K562 (cell line): ENCODE results near the gene KIF9.

Experiments
- CREB1 ChIP-seq, 2 experiments: sonication (generic) in 1 of 2; formaldehyde crosslinking in 1 of 2; IDR thresholded peaks; 2 replicates each; pipeline versions ENCODE4 v1.6.1 to v1.8.0; 2012 to 2022; ENCODE audit warnings: inconsistent platforms in 1 of 2, mild to moderate bottlenecking in 1 of 2, missing genetic modification reagents in 1 of 2, moderate library complexity in 1 of 2
- ELF4 ChIP-seq: fragments of 450-650 bp; formaldehyde crosslinking; IDR thresholded peaks from 2 replicates; pipeline ENCODE4 v1.4.0; 2022; ENCODE audit warnings: missing genetic modification characterization
- EP300 ChIP-seq: IDR thresholded peaks from 2 replicates; pipeline ENCODE4 v1.6.1; 2012; ENCODE audit warnings: low read length, improper control_type of control experiment
- HNRNPH1 ChIP-seq: fragments of 200-400 bp; formaldehyde crosslinking; optimal IDR thresholded peaks from 2 replicates; pipeline ENCODE3; 2017; ENCODE audit warnings: low read depth, mild to moderate bottlenecking, low read length, moderate library complexity
- IFI16 ChIP-seq: fragments of 250-450 bp; sonication (Bioruptor Pico); IDR thresholded peaks from 2 replicates; pipeline ENCODE4 v2.1.2; 2022; ENCODE audit warnings: mild to moderate bottlenecking, inconsistent platforms
- MXI1 ChIP-seq: IDR thresholded peaks from 2 replicates; pipeline ENCODE4 v1.6.1; 2011; ENCODE audit warnings: low read depth, mild to moderate bottlenecking, improper control_type of control experiment, low read length
- POLR2AphosphoS5 ChIP-seq: IDR thresholded peaks from 2 replicates; pipeline ENCODE4 v1.6.1; 2011; ENCODE audit warnings: mild to moderate bottlenecking, low read depth, low read length, moderate library complexity; ENCODE audit not compliant: control insufficient read depth, insufficient read depth
- STAG1 ChIP-seq: sonication (generic); formaldehyde crosslinking; IDR thresholded peaks from 2 replicates; pipeline ENCODE4 v1.5.0; 2020; ENCODE audit warnings: missing genetic modification reagents, borderline replicate concordance
- TAF15 ChIP-seq: fragments of 200-400 bp; formaldehyde crosslinking; IDR thresholded peaks from 2 replicates; pipeline ENCODE4 v1.6.1; 2017; ENCODE audit warnings: mild to moderate bottlenecking, low read depth, low read length, moderate library complexity
- TF ChIP-seq, protein P1 (sequence below): IDR thresholded peaks from 3 replicates; pipeline ENCODE4 v1.6.1; 2011; ENCODE audit warnings: borderline replicate concordance, mild to moderate bottlenecking, moderate library complexity; ENCODE audit not compliant: insufficient read length; ENCODE audit errors: extremely low read depth
- TF ChIP-seq, protein P2 (sequence below): sonication (generic); formaldehyde crosslinking; IDR thresholded peaks from 2 replicates; pipeline ENCODE4 v1.8.0; 2022; ENCODE audit warnings: missing genetic modification reagents, mild to moderate bottlenecking, moderate library complexity, borderline replicate concordance
- TF ChIP-seq, protein P3 (sequence below), 3 experiments: IDR thresholded peaks in 2 of 3; conservative IDR thresholded peaks in 1 of 3; 2 replicates each; pipeline ENCODE4 v1.5.1; 2011 to 2012; ENCODE audit warnings: low read length in 3 of 3, mild to moderate bottlenecking in 3 of 3, control low read depth in 2 of 3, improper control_type of control experiment in 1 of 3, inconsistent platforms in 1 of 3, low read depth in 1 of 3, mixed read lengths in 1 of 3, moderate library complexity in 1 of 3; ENCODE audit not compliant: insufficient read depth in 2 of 3

DNA sequence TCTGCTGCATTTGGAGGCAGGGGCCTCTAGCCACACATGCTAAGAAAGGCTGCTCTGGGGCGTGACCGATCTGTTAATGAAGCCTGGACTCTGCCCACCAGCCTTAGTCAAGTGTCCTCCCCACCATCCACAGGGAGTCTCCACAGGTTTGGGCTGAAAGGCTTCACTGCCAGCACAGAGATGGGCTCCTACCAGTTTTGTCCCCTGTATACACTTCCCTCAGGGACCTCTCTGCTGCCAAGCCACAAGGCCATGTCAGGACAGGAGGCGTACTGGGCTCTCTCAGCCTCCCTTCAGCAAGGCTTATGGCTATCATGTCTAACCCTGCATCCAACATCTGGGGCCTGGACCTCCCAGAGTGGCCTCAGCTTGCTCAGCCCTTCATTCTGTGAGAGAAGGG, 23.5 kb downstream of the KIF9 start:
- TF ChIP-seq POLR2AphosphoS5 (no peak), EP300 (no peak), TAF15 (no peak), STAG1 (CRISPR knock-in tag) (no peak), MXI1 (no peak), HNRNPH1 (no peak), CREB1 (IDR thresholded peaks at IDR 0.05) (no peak), CREB1 (CRISPR knock-in tag; IDR thresholded peaks at IDR 0.05) (no peak), IFI16 (CRISPR knock-in tag) (no peak), ELF4 (CRISPR knock-in tag) (no peak)
- TF ChIP-seq, protein P1, sequence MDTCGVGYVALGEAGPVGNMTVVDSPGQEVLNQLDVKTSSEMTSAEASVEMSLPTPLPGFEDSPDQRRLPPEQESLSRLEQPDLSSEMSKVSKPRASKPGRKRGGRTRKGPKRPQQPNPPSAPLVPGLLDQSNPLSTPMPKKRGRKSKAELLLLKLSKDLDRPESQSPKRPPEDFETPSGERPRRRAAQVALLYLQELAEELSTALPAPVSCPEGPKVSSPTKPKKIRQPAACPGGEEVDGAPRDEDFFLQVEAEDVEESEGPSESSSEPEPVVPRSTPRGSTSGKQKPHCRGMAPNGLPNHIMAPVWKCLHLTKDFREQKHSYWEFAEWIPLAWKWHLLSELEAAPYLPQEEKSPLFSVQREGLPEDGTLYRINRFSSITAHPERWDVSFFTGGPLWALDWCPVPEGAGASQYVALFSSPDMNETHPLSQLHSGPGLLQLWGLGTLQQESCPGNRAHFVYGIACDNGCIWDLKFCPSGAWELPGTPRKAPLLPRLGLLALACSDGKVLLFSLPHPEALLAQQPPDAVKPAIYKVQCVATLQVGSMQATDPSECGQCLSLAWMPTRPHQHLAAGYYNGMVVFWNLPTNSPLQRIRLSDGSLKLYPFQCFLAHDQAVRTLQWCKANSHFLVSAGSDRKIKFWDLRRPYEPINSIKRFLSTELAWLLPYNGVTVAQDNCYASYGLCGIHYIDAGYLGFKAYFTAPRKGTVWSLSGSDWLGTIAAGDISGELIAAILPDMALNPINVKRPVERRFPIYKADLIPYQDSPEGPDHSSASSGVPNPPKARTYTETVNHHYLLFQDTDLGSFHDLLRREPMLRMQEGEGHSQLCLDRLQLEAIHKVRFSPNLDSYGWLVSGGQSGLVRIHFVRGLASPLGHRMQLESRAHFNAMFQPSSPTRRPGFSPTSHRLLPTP = no peak
- TF ChIP-seq, protein P2, sequence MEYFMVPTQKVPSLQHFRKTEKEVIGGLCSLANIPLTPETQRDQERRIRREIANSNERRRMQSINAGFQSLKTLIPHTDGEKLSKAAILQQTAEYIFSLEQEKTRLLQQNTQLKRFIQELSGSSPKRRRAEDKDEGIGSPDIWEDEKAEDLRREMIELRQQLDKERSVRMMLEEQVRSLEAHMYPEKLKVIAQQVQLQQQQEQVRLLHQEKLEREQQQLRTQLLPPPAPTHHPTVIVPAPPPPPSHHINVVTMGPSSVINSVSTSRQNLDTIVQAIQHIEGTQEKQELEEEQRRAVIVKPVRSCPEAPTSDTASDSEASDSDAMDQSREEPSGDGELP (CRISPR knock-in tag) = no peak
- TF ChIP-seq, protein P3, sequence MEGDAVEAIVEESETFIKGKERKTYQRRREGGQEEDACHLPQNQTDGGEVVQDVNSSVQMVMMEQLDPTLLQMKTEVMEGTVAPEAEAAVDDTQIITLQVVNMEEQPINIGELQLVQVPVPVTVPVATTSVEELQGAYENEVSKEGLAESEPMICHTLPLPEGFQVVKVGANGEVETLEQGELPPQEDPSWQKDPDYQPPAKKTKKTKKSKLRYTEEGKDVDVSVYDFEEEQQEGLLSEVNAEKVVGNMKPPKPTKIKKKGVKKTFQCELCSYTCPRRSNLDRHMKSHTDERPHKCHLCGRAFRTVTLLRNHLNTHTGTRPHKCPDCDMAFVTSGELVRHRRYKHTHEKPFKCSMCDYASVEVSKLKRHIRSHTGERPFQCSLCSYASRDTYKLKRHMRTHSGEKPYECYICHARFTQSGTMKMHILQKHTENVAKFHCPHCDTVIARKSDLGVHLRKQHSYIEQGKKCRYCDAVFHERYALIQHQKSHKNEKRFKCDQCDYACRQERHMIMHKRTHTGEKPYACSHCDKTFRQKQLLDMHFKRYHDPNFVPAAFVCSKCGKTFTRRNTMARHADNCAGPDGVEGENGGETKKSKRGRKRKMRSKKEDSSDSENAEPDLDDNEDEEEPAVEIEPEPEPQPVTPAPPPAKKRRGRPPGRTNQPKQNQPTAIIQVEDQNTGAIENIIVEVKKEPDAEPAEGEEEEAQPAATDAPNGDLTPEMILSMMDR (IDR thresholded peaks at IDR 0.05 in 2 of 3, conservative IDR thresholded peaks at IDR 0.05 in 1 of 3; ENCODE audit: insufficient read depth in 2 of 3, low read depth in 1 of 3, low read length in 3 of 3) = no peak
